Kidney (tissue), 14 donors: ENCODE measurements around the gene GNRHR. TPM values are rescaled to one million over a fixed set of nuclear protein-coding genes. Genes with fewer than 3 reads are reported as not detected.

ENCODE experiments used
- DNase-seq, 5 donors: peaks; one replicate each; pipeline ENCODE4 v3.0.0-alpha.2; 2013 to 2020
- FAIRE-seq: peaks from 2 replicates; lab custom pipeline; 2012; peaks lifted over from hg19 to GRCh38; lab: Jason Lieb, UNC
- H3K27ac ChIP-seq, 2 donors: one replicate each; pipeline ENCODE4 v1.7.0; 2013; ENCODE audit warnings: low read depth in 2 of 2, low read length in 2 of 2, inconsistent platforms in 1 of 2
- H3K27me3 ChIP-seq: one replicate; pipeline ENCODE4 v1.7.1; 2013; ENCODE audit warnings: low read length, inconsistent platforms; ENCODE audit not compliant: control insufficient read depth, insufficient read depth
- H3K36me3 ChIP-seq, 3 donors: one replicate each; pipeline versions ENCODE4 v1.7.0 to v1.7.1; 2013; ENCODE audit warnings: low read length in 3 of 3, control low read depth in 1 of 3, inconsistent platforms in 1 of 3; ENCODE audit not compliant: insufficient read depth in 3 of 3, control insufficient read depth in 2 of 3
- H3K4me1 ChIP-seq, 3 donors: one replicate each; pipeline versions ENCODE4 v1.7.0 to v1.7.1; 2013; ENCODE audit warnings: low read length in 3 of 3, inconsistent platforms in 1 of 3, low read depth in 1 of 3; ENCODE audit not compliant: control insufficient read depth in 2 of 3, insufficient read depth in 2 of 3
- H3K4me3 ChIP-seq, 3 donors: one replicate each; pipeline versions ENCODE4 v1.7.0 to v1.8.1; 2013; ENCODE audit warnings: low read length in 3 of 3, control low read depth in 1 of 3, inconsistent platforms in 1 of 3
- H3K9ac ChIP-seq, 3 donors: one replicate each; pipeline versions ENCODE4 v1.7.0 to v1.7.1; 2013; ENCODE audit warnings: low read length in 3 of 3, control low read depth in 1 of 3, inconsistent platforms in 1 of 3
- H3K9me3 ChIP-seq, 3 donors: one replicate each; pipeline versions ENCODE4 v1.7.0 to v1.7.1; 2013; ENCODE audit warnings: low read length in 3 of 3, control low read depth in 1 of 3, inconsistent platforms in 1 of 3; ENCODE audit not compliant: control insufficient read depth in 2 of 3, insufficient read depth in 1 of 3
- intact Hi-C: fragments of 100-400 bp; cut with DNase I; formaldehyde crosslinking; loops from one replicate; pipeline ENCODE4 v1.11.1; 2022
- polyA plus RNA-seq: library from polyadenylated mRNA; stranded (reverse); fragments of 350-450 nt; fragmentation: Illumina TruSeq; extraction: RNeasy Lipid Tissue Mini Kit (QIAGEN cat#74804); gene quantifications from one replicate; pipeline ENCODE4 v1.2.3, GENCODE V29; 2014; ENCODE audit warnings: low read depth, low replicate concordance; ENCODE audit not compliant: insufficient read depth
- total RNA-seq: library from RNA; stranded (reverse); fragmentation: NEBNext Ultra II Directional; extraction: Animal tissue kit (Norgen Biotek cat#: 25700); gene quantifications from one replicate; pipeline ENCODE4 v1.2.1, GENCODE V29; 2021
- TF ChIP-seq, protein P1 (sequence below): IDR thresholded peaks from 3 replicates; pipeline ENCODE4 v1.5.1; 2012; ENCODE audit warnings: mild to moderate bottlenecking, moderate library complexity, borderline replicate concordance; ENCODE audit not compliant: insufficient read depth; ENCODE audit errors: extremely low read depth
- donor health status: control.
- donor health status: control.
- donor health status: control.
- donor health status: control.
- donor health status: control.
- donor health status: DM: yes; HTN: yes; CAD: no.
- donor health status: Normal renal cell carcinoma (clear cell type).

GNRHR gene
- total and polyA plus RNA-seq, 2 donors from 2014 or later: not detected

DNA sequence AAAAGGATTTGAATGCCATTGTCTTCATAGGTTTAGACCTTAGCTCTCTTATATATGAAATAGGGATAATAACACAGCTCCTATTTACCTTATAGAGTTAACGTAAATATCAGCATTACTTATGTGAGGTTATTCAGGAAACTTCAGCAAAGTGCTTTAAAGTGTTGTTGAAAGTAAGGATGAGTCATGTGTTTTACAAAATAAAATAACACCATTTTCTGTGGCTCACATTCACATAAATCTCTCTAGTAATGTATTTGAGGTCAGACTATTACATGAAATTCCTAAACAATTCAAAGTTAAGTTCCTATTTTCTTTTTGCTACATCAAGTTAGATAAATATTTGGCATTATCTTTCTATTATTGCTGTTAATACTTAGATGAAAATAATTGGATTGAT lies 2.9 kb downstream of the GNRHR start:
- Histone ChIP-seq H3K9ac (no peak overlapping the region), H3K27me3 (no peaks in the 10 kb centered on the region), H3K9me3 (no peaks in the 10 kb centered on the region), H3K4me3 (no peak overlapping the region), H3K36me3 (no peaks in the 10 kb centered on the region), H3K4me1 (no peaks in the 10 kb centered on the region), H3K27ac (no peak overlapping the region)
- FAIRE-seq (no peak), DNase-seq (no peak)
- intact Hi-C loops: no loop called here
- TF ChIP-seq, protein P1, sequence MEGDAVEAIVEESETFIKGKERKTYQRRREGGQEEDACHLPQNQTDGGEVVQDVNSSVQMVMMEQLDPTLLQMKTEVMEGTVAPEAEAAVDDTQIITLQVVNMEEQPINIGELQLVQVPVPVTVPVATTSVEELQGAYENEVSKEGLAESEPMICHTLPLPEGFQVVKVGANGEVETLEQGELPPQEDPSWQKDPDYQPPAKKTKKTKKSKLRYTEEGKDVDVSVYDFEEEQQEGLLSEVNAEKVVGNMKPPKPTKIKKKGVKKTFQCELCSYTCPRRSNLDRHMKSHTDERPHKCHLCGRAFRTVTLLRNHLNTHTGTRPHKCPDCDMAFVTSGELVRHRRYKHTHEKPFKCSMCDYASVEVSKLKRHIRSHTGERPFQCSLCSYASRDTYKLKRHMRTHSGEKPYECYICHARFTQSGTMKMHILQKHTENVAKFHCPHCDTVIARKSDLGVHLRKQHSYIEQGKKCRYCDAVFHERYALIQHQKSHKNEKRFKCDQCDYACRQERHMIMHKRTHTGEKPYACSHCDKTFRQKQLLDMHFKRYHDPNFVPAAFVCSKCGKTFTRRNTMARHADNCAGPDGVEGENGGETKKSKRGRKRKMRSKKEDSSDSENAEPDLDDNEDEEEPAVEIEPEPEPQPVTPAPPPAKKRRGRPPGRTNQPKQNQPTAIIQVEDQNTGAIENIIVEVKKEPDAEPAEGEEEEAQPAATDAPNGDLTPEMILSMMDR: no peak

DNA sequence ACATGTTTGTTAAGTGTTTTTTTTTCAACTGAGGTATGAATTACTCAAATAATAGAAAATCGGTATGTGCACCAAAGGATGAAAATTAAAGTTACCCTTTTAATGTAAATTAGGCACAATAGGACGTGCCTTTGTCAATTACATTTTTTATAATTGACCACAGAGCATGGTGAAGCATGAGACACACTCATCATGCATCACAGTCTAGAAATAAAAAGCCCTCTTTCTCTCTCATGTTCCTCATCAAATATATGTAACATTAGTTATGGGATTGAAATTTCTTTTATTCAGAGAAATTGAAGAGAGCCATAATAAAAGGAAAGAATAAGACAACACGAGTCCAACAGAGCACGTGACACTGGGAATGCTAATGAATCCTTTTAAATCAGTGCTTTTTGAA lies 3.5 kb downstream of the GNRHR start:
- no peaks in the 10 kb centered on the region for H3K36me3 ChIP-seq
- intact Hi-C loops: no loop called here
- H3K27me3 ChIP-seq: no peaks in the 10 kb centered on the region
- H3K4me1 ChIP-seq: no peaks in the 10 kb centered on the region
- no peak overlapping the region for H3K9ac ChIP-seq
- TF ChIP-seq, protein P1: no peak
- DNase-seq: no peak
- H3K9me3 ChIP-seq: no peaks in the 10 kb centered on the region
- FAIRE-seq: no peak
- no peak overlapping the region for H3K4me3 ChIP-seq
- H3K27ac ChIP-seq: no peak overlapping the region

DNA sequence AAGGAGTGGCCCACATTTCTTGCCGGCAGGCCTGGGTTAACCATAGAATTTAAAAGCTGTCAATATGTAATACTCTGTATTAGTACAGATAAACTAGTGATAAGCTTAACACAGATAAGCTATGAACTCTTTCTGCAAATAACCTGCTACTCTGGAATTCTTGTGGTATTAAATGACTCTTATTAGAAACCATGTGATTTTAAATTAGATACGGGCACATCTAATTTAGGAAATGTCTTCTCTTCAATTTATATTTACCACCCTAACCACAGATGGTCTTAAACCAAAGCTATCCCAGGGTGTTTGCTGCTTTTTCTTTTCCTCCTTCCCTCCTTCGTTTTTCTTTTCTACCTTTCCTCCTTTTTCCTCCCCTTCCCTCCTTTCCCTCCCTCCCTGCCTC lies 4.9 kb downstream of the GNRHR start:
- no peak for FAIRE-seq

More for the DNA sequence above, 4.9 kb downstream of the GNRHR start:
- Histone ChIP-seq H3K4me3 (no peak overlapping the region), H3K9me3 (no peaks in the 10 kb centered on the region), H3K27ac (no peak overlapping the region), H3K4me1 (no peaks in the 10 kb centered on the region), H3K36me3 (no peaks in the 10 kb centered on the region), H3K27me3 (no peaks in the 10 kb centered on the region), H3K9ac (no peak overlapping the region)
- no peak for DNase-seq
- TF ChIP-seq, protein P1: no peak
- intact Hi-C loops: no loop called here
